Peyer's patch (tissue), 4 donors: ENCODE data around the gene MORF4L1.

ENCODE experiments used
- POLR2A ChIP-seq, 2 donors: fragments of 450-650 bp; IDR thresholded peaks; one replicate each; pipeline ENCODE4 v1.5.1; 2017; ENCODE audit warnings: antibody characterized with exemption in 2 of 2, mild to moderate bottlenecking in 2 of 2, moderate library complexity in 2 of 2
- TF ChIP-seq, protein P1 (sequence below), 6 experiments: fragments of 450-650 bp in 4 of 6; fragments of 200-600 bp in 2 of 6; sonication (generic) in 1 of 6; IDR thresholded peaks; one replicate each; pipeline ENCODE4 v1.5.1; 2017 to 2019; ENCODE audit warnings: antibody characterized with exemption in 6 of 6, mild to moderate bottlenecking in 3 of 6, moderate library complexity in 1 of 6

DNA sequence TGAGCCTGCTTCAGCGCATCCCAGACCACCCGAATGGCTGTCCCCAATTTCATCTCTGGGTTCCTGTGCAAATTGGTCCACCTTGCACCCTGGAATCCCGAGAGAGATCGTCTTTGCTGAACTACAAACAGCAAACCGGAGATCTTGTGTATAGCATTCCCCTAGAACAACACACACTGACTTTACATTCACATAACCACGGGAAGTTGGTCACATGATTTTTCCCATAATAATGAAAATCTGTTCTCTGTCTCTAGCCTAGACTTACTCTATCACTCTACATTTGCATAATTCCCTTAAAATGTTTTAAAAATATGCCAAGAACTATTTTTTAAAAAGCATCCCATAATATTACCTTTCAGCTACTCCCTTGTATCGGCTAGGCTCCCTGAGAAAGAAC is 37.6 kb downstream of the MORF4L1 start:
- TF ChIP-seq, protein P1, sequence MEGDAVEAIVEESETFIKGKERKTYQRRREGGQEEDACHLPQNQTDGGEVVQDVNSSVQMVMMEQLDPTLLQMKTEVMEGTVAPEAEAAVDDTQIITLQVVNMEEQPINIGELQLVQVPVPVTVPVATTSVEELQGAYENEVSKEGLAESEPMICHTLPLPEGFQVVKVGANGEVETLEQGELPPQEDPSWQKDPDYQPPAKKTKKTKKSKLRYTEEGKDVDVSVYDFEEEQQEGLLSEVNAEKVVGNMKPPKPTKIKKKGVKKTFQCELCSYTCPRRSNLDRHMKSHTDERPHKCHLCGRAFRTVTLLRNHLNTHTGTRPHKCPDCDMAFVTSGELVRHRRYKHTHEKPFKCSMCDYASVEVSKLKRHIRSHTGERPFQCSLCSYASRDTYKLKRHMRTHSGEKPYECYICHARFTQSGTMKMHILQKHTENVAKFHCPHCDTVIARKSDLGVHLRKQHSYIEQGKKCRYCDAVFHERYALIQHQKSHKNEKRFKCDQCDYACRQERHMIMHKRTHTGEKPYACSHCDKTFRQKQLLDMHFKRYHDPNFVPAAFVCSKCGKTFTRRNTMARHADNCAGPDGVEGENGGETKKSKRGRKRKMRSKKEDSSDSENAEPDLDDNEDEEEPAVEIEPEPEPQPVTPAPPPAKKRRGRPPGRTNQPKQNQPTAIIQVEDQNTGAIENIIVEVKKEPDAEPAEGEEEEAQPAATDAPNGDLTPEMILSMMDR (IDR thresholded peaks at IDR 0.05): no peak
- TF ChIP-seq POLR2A (IDR thresholded peaks at IDR 0.05): no peak
